Measurements from ENCODE around the gene C3orf33.

GRCh38 chr3:155780291-155780690 is 25.8 kb downstream of the C3orf33 start:
- TF ChIP-seq, protein P1, sequence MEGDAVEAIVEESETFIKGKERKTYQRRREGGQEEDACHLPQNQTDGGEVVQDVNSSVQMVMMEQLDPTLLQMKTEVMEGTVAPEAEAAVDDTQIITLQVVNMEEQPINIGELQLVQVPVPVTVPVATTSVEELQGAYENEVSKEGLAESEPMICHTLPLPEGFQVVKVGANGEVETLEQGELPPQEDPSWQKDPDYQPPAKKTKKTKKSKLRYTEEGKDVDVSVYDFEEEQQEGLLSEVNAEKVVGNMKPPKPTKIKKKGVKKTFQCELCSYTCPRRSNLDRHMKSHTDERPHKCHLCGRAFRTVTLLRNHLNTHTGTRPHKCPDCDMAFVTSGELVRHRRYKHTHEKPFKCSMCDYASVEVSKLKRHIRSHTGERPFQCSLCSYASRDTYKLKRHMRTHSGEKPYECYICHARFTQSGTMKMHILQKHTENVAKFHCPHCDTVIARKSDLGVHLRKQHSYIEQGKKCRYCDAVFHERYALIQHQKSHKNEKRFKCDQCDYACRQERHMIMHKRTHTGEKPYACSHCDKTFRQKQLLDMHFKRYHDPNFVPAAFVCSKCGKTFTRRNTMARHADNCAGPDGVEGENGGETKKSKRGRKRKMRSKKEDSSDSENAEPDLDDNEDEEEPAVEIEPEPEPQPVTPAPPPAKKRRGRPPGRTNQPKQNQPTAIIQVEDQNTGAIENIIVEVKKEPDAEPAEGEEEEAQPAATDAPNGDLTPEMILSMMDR (IDR thresholded peaks at IDR 0.05), result no peak
- TF ChIP-seq POLR2AphosphoS5 (IDR thresholded peaks at IDR 0.05) (no peak), POLR2A (IDR thresholded peaks at IDR 0.05) (no peak)

All from stomach (tissue), 4 donors.